ENCODE data around the gene CYP3A7. TPM values are rescaled to one million over a fixed set of nuclear protein-coding genes. Genes with fewer than 3 reads are reported as not detected.
"Not testable (repeated sequence)": the region's sequence is repeated elsewhere in the genome, so short reads cannot be mapped to it uniquely, and the experiment has no call there.

Gene CYP3A7
- total RNA-seq, 1 donor from 2014 or later, result 1.6 TPM

DNA sequence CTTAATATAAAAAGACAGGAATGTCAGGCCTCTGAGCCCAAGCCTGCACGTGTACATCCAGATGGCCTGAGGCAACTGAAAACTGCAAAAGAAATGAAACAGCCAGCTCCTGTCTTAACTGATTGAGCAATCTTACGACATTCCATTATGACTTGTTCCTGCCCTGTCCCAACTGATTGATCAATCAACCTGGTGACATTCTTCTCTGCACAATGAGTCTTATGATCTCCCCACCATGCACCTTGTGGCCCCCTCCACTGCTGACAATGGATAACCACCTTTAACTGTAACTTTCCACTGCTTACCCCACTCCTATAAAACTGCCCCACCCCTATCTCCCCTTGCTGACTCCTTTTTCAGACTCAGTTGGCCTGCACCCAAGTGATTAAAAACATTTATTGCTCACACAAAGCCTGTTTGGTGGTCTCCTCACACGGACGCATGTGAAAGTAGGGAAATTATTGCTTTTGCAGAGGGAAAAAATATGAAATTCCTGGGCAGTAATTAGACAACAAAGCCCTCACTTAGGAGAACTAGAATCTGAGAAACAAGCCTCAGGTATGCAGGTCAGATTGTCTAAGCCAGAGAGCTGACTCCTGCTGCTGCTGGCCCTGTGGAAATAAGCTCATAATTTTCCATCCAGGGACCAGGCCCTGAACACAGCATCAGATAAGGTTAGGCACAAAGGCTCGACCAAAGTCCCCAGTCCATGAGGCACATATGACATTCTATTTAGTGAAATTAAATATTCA, 5.3 kb downstream of the CYP3A7 start:
- no peak for ATAC-seq

DNA sequence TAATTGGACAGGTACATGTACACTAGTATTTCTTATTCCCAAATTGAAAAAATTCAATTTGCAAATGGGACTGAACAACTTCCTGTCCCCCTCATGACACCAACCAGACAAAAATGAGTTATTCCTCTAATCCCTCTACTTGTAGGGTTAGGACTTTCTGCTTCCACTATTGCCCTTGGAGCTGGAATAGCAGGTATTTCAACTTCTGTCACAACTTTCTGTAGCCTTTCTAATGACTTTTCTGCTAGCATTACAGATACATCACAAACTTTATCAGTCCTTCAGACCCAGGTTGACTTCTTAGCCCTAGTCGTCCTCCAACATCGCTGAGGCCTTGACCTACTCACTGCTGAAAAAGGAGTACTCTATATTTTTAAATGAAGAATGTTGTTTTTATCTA, 6.4 kb downstream of the CYP3A7 start:
- ATAC-seq, result no peak
- no peak overlapping the region for H3K27ac ChIP-seq

More for the DNA sequence above, 5.3 kb downstream of the CYP3A7 start:
- H3K4me1 ChIP-seq, result peaks cover 12% of the 10 kb centered on the region
- no peak for TF ChIP-seq CTCF (IDR thresholded peaks at IDR 0.05)
- no peaks in the 10 kb centered on the region for H3K27me3 ChIP-seq
- intact Hi-C loops (cut with DNase I), result no loop called here
- H3K27ac ChIP-seq, result no peak overlapping the region
- DNase-seq, result no peak
- H3K4me3 ChIP-seq, result no peak overlapping the region
- no peaks in the 10 kb centered on the region for H3K36me3 ChIP-seq
- no peaks in the 10 kb centered on the region for H3K9me3 ChIP-seq

GRCh38 chr7:99723201-99723600, 11.8 kb downstream of the CYP3A7 start:
- H3K4me1 ChIP-seq; H3K27ac ChIP-seq; intact Hi-C loops (cut with DNase I); DNase-seq; ATAC-seq; H3K4me3 ChIP-seq; H3K36me3 ChIP-seq; H3K27me3 ChIP-seq; H3K9me3 ChIP-seq: not testable (repeated sequence)

More for the DNA sequence above, 6.4 kb downstream of the CYP3A7 start:
- no peak for TF ChIP-seq CTCF (IDR thresholded peaks at IDR 0.05)
- Histone ChIP-seq H3K4me1 (peaks cover 12% of the 10 kb centered on the region), H3K4me3 (no peak overlapping the region), H3K9me3 (no peaks in the 10 kb centered on the region), H3K36me3 (no peaks in the 10 kb centered on the region), H3K27me3 (no peaks in the 10 kb centered on the region)
- no peak for DNase-seq
- intact Hi-C loops (cut with DNase I), result no loop called here

- Histone ChIP-seq H3K27me3 (no peaks in the 10 kb centered on the region), H3K9me3 (no peaks in the 10 kb centered on the region), H3K36me3 (no peaks in the 10 kb centered on the region), H3K4me3 (no peak overlapping the region), H3K27ac (no peak overlapping the region), H3K4me1 (no peaks in the 10 kb centered on the region)
- ATAC-seq, result no peak
- no peak for TF ChIP-seq CTCF (IDR thresholded peaks at IDR 0.05)
- no peak for DNase-seq
- intact Hi-C loops (cut with DNase I), result no loop called here
These were observed 14.0 kb downstream of the CYP3A7 start for GRCh38 chr7:99720800-99721595.

DNA sequence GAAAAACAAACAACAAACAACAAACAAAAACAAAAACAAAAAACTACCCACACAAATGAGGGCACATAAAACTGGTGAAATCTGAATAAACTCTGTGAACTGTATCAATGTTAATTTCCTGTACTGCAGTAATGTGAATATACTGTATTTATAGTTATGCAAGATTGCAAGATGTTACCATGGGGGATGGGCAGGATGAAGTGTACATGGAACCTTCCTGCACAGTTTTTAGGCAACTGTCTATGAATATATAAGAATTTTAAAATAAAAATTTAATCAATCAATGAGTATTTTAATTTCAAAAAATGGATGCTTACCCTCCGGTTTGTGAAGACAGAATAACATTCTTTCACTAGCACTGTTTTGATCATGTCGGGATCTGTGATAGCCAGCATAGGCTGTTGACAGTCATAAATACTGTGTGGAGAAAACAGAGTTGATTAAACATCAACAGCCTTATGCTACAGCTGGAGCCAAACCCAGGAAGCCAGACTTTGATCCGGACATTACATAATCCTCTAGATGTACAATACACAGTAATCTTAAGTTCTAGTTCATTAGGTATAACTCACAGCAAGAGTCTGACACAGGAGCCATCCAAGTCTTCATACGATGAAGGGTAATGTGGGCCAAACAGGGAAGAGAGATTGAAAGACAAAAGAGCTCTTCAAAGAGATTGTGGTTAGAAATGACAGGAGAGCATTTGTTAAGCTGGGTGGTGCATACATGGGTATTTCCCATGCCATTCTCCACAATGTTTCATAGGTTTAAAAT, 14.8 kb downstream of the CYP3A7 start:
- Histone ChIP-seq H3K36me3 (no peaks in the 10 kb centered on the region), H3K4me1 (no peaks in the 10 kb centered on the region), H3K9me3 (no peaks in the 10 kb centered on the region), H3K27me3 (no peaks in the 10 kb centered on the region), H3K4me3 (no peak overlapping the region), H3K27ac (no peak overlapping the region)
- no peak for ATAC-seq
- intact Hi-C loops (cut with DNase I), result no loop called here
- TF ChIP-seq CTCF (IDR thresholded peaks at IDR 0.05), result no peak
- DNase-seq, result no peak
